ENCODE measurements around the gene PPARGC1A. TPM values are rescaled to one million over a fixed set of nuclear protein-coding genes. Genes with fewer than 3 reads are reported as not detected.

PPARGC1A gene
- total and polyA plus RNA-seq, 10 of the 15 experiments (the other 5 are each of a cell fraction or from before 2014, with no cell fraction given) = 0.01 to 0.05 (median 0.04) TPM; not detected in 7

DNA sequence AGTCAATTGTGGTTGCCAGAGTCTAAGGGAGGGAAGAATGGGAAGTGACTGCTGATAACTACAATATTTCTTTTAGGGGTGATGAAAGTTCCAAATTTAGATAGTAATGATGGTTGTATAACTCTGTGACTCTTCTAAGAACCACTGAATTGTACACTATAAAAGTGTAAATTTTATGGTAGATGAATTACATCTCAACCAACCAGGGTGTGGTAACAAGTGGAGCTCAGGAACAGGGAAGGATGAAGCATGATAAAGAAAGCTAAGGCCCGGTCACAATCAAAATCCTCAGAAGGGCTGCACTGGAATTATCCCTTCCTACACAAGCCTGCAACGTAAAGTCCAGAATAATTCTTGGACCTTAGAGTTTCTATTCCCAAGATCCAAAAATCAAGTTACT, 143.2 kb downstream of the PPARGC1A start:
- Histone ChIP-seq H3K4me1 (ENCODE audit: control insufficient read depth, insufficient read depth, low read length) (no peaks in the 10 kb centered on the region), H3K4me3 (no peak overlapping the region), H3K36me3 (ENCODE audit: control insufficient read depth in 2 of 2, insufficient read depth in 2 of 2, low read length in 1 of 2) (no peaks in the 10 kb centered on the region), H4K20me1 (ENCODE audit: control insufficient read depth, insufficient read depth) (no peaks in the 10 kb centered on the region), H3K9ac (ENCODE audit: control insufficient read depth, insufficient read depth, low read length) (no peak overlapping the region), H3K4me2 (ENCODE audit: control insufficient read depth, insufficient read depth) (no peak overlapping the region), H3K79me2 (ENCODE audit: control insufficient read depth, insufficient read depth, low read length) (no peaks in the 10 kb centered on the region), H3K27ac (ENCODE audit: control insufficient read depth, insufficient read depth) (no peak overlapping the region), H3K27me3 (replicated peaks in 1 of 2; ENCODE audit: control insufficient read depth in 2 of 2, insufficient read depth in 2 of 2, low read length in 1 of 2) (no peaks in the 10 kb centered on the region), H2AFZ (ENCODE audit: control insufficient read depth, low read depth, low read length) (no peak overlapping the region), H3K9me3 (replicated peaks; ENCODE audit: control insufficient read depth, insufficient read depth, low read length) (no peaks in the 10 kb centered on the region)
- RAD21 ChIA-PET (ENCODE audit: unreplicated experiment) = no interaction called here
- in situ Hi-C loops (cut with MboI) = no loop called here
- CTCF ChIA-PET = no interaction called here
- no peak for TF ChIP-seq BRCA1 (IDR thresholded peaks at IDR 0.05; ENCODE audit: low read depth, low read length)
- TF ChIP-seq, protein P1, sequence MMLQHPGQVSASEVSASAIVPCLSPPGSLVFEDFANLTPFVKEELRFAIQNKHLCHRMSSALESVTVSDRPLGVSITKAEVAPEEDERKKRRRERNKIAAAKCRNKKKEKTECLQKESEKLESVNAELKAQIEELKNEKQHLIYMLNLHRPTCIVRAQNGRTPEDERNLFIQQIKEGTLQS (IDR thresholded peaks at IDR 0.05; ENCODE audit: borderline replicate concordance, extremely low read depth, low read depth, low read length) = no peak
- BruUV-seq (replicated peaks) = no TSS peak
- SMC1A ChIA-PET (ENCODE audit: uncharacterized antibody, unreplicated experiment) = interaction anchor here (1.0 kb wide), 1 partner anchor 801 kb away, joined by 3 read pairs; no protein-coding TSS in a partner anchor
- no peak for FAIRE-seq
- DNase-seq (ENCODE audit: low read depth, low spot score) = no peak
- ATAC-seq = no peak
- POLR2A ChIA-PET = no interaction called here
- 5% methylated on average over 2 of the region's 2 CpGs for WGBS (ENCODE audit: insufficient coverage, insufficient replicate concordance, low lambda C conversion rate, missing lambda C conversion rate)
- intact Hi-C loops (cut with micrococcal nuclease; ENCODE audit: unreplicated experiment) = no loop called here

DNA sequence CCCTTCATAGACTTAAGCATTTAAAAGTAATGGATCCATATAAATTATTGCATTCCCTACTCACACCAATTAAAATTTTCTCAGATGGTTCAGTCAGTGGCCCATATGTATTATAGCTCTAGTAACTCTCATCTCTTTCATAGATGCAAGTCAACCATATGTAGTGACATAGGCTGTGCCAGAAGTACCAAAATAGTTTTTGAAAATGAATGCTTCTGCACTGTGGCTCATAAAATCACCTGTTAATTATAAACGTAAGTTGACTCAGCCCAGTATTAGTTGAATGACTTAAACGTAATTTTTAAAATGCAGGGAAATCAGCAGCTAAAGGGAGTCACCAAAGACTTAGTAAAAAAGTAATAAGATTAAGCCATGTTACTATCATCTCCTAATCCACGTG, 143.8 kb downstream of the PPARGC1A start:
- no peak overlapping the region for H3K4me3 ChIP-seq
- H4K20me1 ChIP-seq (ENCODE audit: control insufficient read depth, insufficient read depth) = no peaks in the 10 kb centered on the region
- H3K9ac ChIP-seq (ENCODE audit: control insufficient read depth, insufficient read depth, low read length) = no peak overlapping the region
- H3K27me3 ChIP-seq (replicated peaks in 1 of 2; ENCODE audit: control insufficient read depth in 2 of 2, insufficient read depth in 2 of 2, low read length in 1 of 2) = no peaks in the 10 kb centered on the region
- no peak overlapping the region for H3K27ac ChIP-seq (ENCODE audit: control insufficient read depth, insufficient read depth)
- no peaks in the 10 kb centered on the region for H3K4me1 ChIP-seq (ENCODE audit: control insufficient read depth, insufficient read depth, low read length)
- TF ChIP-seq, protein P2, sequence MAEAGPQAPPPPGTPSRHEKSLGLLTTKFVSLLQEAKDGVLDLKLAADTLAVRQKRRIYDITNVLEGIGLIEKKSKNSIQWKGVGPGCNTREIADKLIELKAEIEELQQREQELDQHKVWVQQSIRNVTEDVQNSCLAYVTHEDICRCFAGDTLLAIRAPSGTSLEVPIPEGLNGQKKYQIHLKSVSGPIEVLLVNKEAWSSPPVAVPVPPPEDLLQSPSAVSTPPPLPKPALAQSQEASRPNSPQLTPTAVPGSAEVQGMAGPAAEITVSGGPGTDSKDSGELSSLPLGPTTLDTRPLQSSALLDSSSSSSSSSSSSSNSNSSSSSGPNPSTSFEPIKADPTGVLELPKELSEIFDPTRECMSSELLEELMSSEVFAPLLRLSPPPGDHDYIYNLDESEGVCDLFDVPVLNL (IDR thresholded peaks at IDR 0.05; ENCODE audit: low read depth, low read length) = no peak
- TF ChIP-seq SREBF2 (IDR thresholded peaks at IDR 0.05; ENCODE audit: low read length) (no peak), CREM (IDR thresholded peaks at IDR 0.05; ENCODE audit: low read depth) (no peak), NFYA (IDR thresholded peaks at IDR 0.05; ENCODE audit: borderline replicate concordance, low read depth, low read length) (no peak), KAT2A (conservative IDR thresholded peaks at IDR 0.05; ENCODE audit: control insufficient read depth, low read depth, low read length) (no peak), HDAC6 (IDR thresholded peaks at IDR 0.05; ENCODE audit: unreplicated experiment) (no peak), SREBF1 (IDR thresholded peaks at IDR 0.05; ENCODE audit: low read length) (no peak), CREB1 (IDR thresholded peaks at IDR 0.05; ENCODE audit: low read depth) (no peak)
- TF ChIP-seq, protein P3, sequence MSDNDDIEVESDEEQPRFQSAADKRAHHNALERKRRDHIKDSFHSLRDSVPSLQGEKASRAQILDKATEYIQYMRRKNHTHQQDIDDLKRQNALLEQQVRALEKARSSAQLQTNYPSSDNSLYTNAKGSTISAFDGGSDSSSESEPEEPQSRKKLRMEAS (IDR thresholded peaks at IDR 0.05; ENCODE audit: low read depth, low read length) = no peak
- TF ChIP-seq, protein P4, sequence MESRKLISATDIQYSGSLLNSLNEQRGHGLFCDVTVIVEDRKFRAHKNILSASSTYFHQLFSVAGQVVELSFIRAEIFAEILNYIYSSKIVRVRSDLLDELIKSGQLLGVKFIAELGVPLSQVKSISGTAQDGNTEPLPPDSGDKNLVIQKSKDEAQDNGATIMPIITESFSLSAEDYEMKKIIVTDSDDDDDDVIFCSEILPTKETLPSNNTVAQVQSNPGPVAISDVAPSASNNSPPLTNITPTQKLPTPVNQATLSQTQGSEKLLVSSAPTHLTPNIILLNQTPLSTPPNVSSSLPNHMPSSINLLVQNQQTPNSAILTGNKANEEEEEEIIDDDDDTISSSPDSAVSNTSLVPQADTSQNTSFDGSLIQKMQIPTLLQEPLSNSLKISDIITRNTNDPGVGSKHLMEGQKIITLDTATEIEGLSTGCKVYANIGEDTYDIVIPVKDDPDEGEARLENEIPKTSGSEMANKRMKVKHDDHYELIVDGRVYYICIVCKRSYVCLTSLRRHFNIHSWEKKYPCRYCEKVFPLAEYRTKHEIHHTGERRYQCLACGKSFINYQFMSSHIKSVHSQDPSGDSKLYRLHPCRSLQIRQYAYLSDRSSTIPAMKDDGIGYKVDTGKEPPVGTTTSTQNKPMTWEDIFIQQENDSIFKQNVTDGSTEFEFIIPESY (IDR thresholded peaks at IDR 0.05) = no peak
- TF ChIP-seq, protein P5, sequence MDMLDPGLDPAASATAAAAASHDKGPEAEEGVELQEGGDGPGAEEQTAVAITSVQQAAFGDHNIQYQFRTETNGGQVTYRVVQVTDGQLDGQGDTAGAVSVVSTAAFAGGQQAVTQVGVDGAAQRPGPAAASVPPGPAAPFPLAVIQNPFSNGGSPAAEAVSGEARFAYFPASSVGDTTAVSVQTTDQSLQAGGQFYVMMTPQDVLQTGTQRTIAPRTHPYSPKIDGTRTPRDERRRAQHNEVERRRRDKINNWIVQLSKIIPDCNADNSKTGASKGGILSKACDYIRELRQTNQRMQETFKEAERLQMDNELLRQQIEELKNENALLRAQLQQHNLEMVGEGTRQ (IDR thresholded peaks at IDR 0.05; ENCODE audit: borderline replicate concordance, low read depth, low read length) = no peak
- ChIA-PET RAD21 (ENCODE audit: unreplicated experiment) (no interaction called here), SMC1A (ENCODE audit: uncharacterized antibody, unreplicated experiment) (no interaction called here), CTCF (no interaction called here), POLR2A (no interaction called here)
- ATAC-seq (no peak), FAIRE-seq (no peak), DNase-seq (ENCODE audit: low read depth, low spot score) (no peak)
- in situ Hi-C loops (cut with MboI) = no loop called here
- H3K9me3 ChIP-seq (replicated peaks; ENCODE audit: control insufficient read depth, insufficient read depth, low read length) = no peaks in the 10 kb centered on the region
- no peak overlapping the region for H2AFZ ChIP-seq (ENCODE audit: control insufficient read depth, low read depth, low read length)
- 0% methylated on average over 3 of the region's 3 CpGs for WGBS (ENCODE audit: insufficient coverage, insufficient replicate concordance, low lambda C conversion rate, missing lambda C conversion rate)
- H3K36me3 ChIP-seq (ENCODE audit: control insufficient read depth in 2 of 2, insufficient read depth in 2 of 2, low read length in 1 of 2) = no peaks in the 10 kb centered on the region
- BruUV-seq (replicated peaks) = no TSS peak
- H3K4me2 ChIP-seq (ENCODE audit: control insufficient read depth, insufficient read depth) = no peak overlapping the region
- intact Hi-C loops (cut with micrococcal nuclease; ENCODE audit: unreplicated experiment) = no loop called here
- H3K79me2 ChIP-seq (ENCODE audit: control insufficient read depth, insufficient read depth, low read length) = no peaks in the 10 kb centered on the region
